GM12865 (cell line): ENCODE measurements around the gene PGM1.

ENCODE experiments used
- DNase-seq: peaks from one replicate; pipeline ENCODE4 v3.0.0; 2010; ENCODE audit warnings: low read depth
- H3K4me3 ChIP-seq: 2 replicates; pipeline ENCODE4 v1.5.1; 2011; ENCODE audit warnings: mild to moderate bottlenecking, low read depth, low read length, control low read depth
- CTCF ChIP-seq: IDR thresholded peaks from 2 replicates; pipeline ENCODE4 v1.5.1; 2011; ENCODE audit warnings: low read length, control low read depth, low read depth, inconsistent platforms; ENCODE audit not compliant: insufficient read depth; ENCODE audit errors: missing control alignments

The PGM1 gene

DNA sequence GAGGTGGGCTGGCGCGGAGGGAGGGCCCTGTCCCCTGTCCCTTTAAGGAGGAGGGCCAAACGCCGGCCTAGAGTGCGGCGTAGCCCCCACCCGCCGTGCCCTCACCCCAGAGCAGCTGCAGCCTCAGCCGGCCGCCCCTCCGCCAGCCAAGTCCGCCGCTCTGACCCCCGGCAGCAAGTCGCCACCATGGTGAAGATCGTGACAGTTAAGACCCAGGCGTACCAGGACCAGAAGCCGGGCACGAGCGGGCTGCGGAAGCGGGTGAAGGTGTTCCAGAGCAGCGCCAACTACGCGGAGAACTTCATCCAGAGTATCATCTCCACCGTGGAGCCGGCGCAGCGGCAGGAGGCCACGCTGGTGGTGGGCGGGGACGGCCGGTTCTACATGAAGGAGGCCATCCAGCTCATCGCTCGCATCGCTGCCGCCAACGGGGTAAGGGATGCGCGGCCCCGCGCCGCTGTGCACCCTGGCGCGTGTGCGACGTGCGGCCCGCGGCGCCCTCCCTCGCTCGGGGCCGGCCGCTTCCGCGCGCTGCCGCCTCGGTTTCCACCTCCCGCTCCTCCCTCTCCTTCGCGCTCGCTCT, at the start of gene PGM1:
TSS of gene PGM1 (plus strand) at position 109 of the 583 bp plus-strand sequence. CDS start at position 187, 78 bp downstream.
- no peak for TF ChIP-seq CTCF
- DNase-seq, result peak; percentile 87
- peak within 1 kb of the TSS; percentile 90 for H3K4me3 ChIP-seq

DNA sequence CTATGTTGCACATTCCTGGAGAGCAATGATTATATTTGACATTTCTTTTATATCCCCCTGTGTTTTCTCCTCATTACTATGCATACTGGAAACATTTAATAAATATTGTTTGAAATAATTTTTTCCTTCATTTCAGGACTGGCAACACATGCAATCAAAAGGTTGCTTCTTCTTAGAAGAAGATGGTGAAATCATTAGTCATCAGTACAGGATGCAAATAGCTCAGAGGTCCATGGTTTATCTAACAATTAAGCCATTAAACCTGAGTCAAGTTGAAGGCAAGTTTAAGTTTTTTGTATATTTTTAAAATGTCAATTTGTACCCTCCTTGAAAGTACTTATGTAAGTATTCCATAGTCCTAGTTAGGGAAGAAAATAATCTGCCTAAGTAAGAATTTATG, 47.4 kb upstream of the PGM1 start:
- DNase-seq, result no peak
- TF ChIP-seq CTCF, result no peak

GRCh38 chr1:63547621-63548294, 45.5 kb upstream of the PGM1 start:
- DNase-seq, result no peak
- no peak for TF ChIP-seq CTCF
- no peak overlapping the region for H3K4me3 ChIP-seq

More for the DNA sequence above, 47.4 kb upstream of the PGM1 start:
- H3K4me3 ChIP-seq, result no peak overlapping the region

DNA sequence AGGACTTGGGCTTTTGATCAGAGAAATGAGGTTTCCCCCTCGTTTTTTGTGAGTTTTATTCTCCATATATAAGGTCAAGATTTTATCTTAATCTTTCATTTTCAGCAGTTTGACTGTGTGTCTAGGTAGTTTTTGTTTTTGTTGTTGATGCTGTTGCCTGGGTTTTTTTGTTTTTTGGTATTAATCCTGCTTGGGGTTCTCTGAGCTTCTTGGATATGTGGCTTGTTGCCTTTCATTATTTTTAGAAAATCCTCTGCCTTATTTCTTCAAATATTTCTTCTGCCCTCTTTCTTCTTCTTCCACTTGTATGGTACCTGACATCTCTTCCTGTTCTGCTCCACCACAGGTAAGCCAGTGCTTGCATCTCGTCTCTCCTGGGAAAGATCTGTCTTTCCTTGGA, 44.9 kb upstream of the PGM1 start:
- no peak for DNase-seq
- TF ChIP-seq CTCF, result no peak
- no peak overlapping the region for H3K4me3 ChIP-seq

GRCh38 chr1:63548877-63549276, 44.3 kb upstream of the PGM1 start:
- no peak for TF ChIP-seq CTCF
- H3K4me3 ChIP-seq, result no peak overlapping the region
- DNase-seq, result no peak

DNA sequence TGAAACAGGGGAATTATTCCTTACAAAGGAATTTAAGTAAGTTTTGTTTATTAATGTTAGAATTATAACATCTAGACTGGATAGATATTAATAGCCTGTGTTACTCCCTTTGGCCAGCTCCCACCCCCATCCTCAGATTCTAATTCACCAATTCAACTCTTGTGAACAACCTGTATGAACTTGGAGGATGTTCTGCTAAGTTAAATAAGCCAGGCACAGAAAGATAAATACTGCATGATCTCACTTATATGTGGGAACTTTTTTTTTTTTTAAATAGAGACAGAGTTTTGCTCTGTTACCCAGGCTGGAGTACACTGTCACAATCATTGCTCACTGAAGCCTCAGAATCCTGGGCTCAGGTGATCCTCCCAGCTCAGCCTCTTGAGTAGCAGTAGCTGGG, 37.7 kb upstream of the PGM1 start:
- TF ChIP-seq CTCF, result no peak
- no peak for DNase-seq
- H3K4me3 ChIP-seq, result no peak overlapping the region

DNA sequence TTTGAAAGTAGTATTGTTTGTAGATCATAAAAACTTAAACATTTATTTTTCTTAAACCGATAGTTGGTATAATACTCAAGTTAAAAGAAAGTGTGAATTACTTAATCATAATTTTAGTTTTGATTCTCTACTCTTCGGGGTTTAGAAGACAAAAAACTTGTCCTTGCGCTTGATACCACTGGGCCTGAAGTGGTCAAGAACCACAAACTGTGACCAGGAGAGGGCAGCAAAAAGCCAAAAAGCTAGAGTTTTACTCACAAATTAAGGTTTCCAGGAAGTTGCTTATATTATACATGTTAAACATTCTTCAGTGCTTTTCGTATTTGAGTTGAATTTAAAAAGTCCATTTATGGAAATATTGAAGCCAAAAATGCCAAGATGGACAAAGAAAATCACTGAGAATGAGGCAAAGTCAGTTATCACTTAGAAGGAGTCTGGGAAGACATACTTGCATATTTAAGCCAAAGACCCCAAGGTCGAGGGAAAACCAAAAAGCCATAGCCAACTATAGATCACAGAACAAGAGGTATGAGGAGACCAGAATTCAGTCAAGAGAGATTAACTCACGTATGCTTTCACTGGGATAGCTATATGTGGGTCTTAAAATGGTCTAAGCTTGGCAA, 35.7 kb upstream of the PGM1 start:
- DNase-seq, result peak; percentile 47
- H3K4me3 ChIP-seq, result no peak overlapping the region
- peak; percentile 43 for TF ChIP-seq CTCF
